Middle frontal gyrus (tissue), 1 donor: ENCODE results near the gene FAM124B.

Source experiments
- DNase-seq: peaks from one replicate; pipeline ENCODE4 v3.0.0-alpha.2; 2015; ENCODE audit warnings: low spot score; ENCODE audit errors: extremely low spot score

Gene FAM124B

GRCh38 chr2:224335991-224336390, 65.9 kb downstream of the FAM124B start:
- DNase-seq = no peak

GRCh38 chr2:224334726-224335125, 67.2 kb downstream of the FAM124B start:
- no peak for DNase-seq

DNA sequence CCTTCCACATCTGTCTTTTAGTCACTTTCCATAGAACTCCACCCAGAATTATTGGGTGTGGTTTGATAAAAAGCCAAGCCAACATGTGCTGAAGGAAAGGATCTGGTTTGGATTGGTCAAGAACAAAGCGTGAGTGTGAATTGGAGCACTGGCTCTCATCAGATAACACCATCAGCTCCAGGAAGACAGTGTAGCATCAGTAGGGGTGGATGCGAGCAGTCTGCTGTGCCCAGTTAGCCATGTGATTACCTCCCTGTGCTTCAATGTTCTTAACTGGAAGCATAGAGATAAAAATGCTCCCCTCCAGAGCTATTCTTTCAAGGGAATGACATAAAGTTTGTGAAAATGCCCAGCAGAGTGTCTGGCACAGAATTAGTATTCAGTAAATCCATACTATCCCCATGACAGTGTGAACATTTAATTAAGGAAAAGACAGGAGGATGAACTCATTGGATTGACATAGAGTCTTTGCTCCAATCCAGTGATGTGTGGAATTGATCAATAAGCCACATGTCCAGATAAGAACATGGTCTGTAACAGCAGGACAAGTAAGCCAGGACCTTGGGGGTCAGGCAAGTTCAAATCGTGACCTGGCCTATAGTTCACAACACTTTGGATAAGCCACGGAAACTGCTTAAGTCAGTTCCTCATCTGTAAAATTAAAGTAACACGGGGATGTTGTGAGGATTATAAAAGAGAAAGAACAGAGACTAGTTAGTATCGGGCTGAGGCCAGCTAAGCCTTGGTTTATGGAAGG, 68.0 kb downstream of the FAM124B start:
- no peak for DNase-seq

DNA sequence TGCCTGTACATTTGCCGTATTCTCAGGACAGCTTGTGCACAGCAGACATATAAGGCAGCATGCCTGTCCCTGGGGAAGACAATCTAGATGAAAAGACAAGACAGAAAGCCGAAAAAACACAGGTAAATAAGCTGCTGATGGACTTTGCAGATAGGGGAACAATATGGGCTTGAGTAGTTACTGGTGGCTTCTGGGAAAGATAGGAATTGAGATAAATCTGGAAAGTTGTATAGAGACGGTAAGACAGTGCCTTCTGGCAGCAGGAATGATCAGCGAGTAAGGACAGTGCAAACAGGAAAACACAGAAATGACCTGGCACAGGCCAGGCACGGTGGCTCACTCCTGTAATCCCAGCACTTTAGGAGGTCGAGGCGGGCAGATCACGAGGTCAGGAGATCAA, 70.2 kb downstream of the FAM124B start:
- DNase-seq = no peak

GRCh38 chr2:224328798-224329197, 73.1 kb downstream of the FAM124B start:
- DNase-seq = no peak
